HEK293 (cell line): Measurements from ENCODE around the gene ABI3BP.

Experiments
- CTCF ChIA-PET: fragments of 350-600 bp; formaldehyde crosslinking; extraction: SDS; loops from one replicate; lab custom pipeline; 2021; ENCODE audit warnings: antibody characterized with exemption; lab: Yijun Ruan, JAX
- POLR2A ChIA-PET: fragments of 300-600 bp; formaldehyde crosslinking; extraction: SDS; loops from one replicate; lab custom pipeline; 2020; ENCODE audit warnings: antibody characterized with exemption, inconsistent platforms; lab: Yijun Ruan, JAX
- H3K27ac ChIP-seq: fragments of 200-500 bp; sonication (Bioruptor generic); 2 replicates; pipeline ENCODE4 v1.5.1; 2014; ENCODE audit warnings: low read depth, low read length, control low read depth, inconsistent platforms; ENCODE audit errors: extremely low read depth
- H3K36me3 ChIP-seq, 2 experiments: fragments of 200-500 bp in 1 of 2; sonication (Bioruptor generic) in 1 of 2; 1 replicate in 1 of 2; 2 replicates in 1 of 2; pipeline ENCODE4 v1.5.1; 2014 to 2017; ENCODE audit warnings: inconsistent platforms in 2 of 2, low read length in 2 of 2; ENCODE audit not compliant: control insufficient read depth in 2 of 2, insufficient read depth in 1 of 2
- H3K4me1 ChIP-seq: fragments of 200-500 bp; sonication (Bioruptor generic); 2 replicates; pipeline ENCODE4 v1.5.1; 2014; ENCODE audit warnings: mild to moderate bottlenecking, low read length, inconsistent platforms; ENCODE audit not compliant: control insufficient read depth, insufficient read depth
- H3K4me3 ChIP-seq: 2 replicates; pipeline ENCODE4 v1.5.1; 2011; ENCODE audit warnings: low read depth, mild to moderate bottlenecking, control low read depth, low read length, moderate library complexity
- H3K9me3 ChIP-seq: fragments of 200-500 bp; sonication (Bioruptor generic); 2 replicates; pipeline ENCODE4 v1.5.1; 2014; ENCODE audit warnings: low read depth, low read length, inconsistent platforms; ENCODE audit not compliant: control insufficient read depth, insufficient read depth
- TCF7L2 ChIP-seq: IDR thresholded peaks from 2 replicates; pipeline ENCODE4 v1.6.1; 2011; ENCODE audit warnings: low read depth, mild to moderate bottlenecking, inconsistent platforms, low read length, moderate library complexity, borderline replicate concordance
- ZBTB7A ChIP-seq: fragments of 450-650 bp; formaldehyde crosslinking; IDR thresholded peaks from 2 replicates; pipeline ENCODE4 v1.5.1; 2016; ENCODE audit warnings: low read depth, missing biosample characterization, missing genetic modification characterization
- ZNF341 ChIP-seq: fragments of 450-650 bp; formaldehyde crosslinking; IDR thresholded peaks from 2 replicates; pipeline ENCODE4; 2016; ENCODE audit warnings: low read depth, missing biosample characterization, missing genetic modification characterization
- ZNF426 ChIP-seq: fragments of 450-650 bp; formaldehyde crosslinking; IDR thresholded peaks from 2 replicates; pipeline ENCODE4 v1.5.1; 2017; ENCODE audit warnings: missing biosample characterization, missing genetic modification characterization, mild to moderate bottlenecking, inconsistent platforms, moderate library complexity
- ZNF433 ChIP-seq: fragments of 450-650 bp; formaldehyde crosslinking; IDR thresholded peaks from 2 replicates; pipeline ENCODE4 v1.5.1; 2016; ENCODE audit warnings: missing biosample characterization, missing genetic modification characterization, low read depth
- ZNF544 ChIP-seq: fragments of 450-650 bp; formaldehyde crosslinking; IDR thresholded peaks from 2 replicates; pipeline ENCODE4 v1.5.0; 2017; ENCODE audit warnings: missing biosample characterization, missing genetic modification characterization
- ZNF654 ChIP-seq: fragments of 450-650 bp; formaldehyde crosslinking; IDR thresholded peaks from 2 replicates; pipeline ENCODE4 v1.5.1; 2016; ENCODE audit warnings: low read depth, missing biosample characterization, missing genetic modification characterization
- TF ChIP-seq, protein P1 (sequence below): fragments of 450-650 bp; formaldehyde crosslinking; IDR thresholded peaks from 2 replicates; pipeline ENCODE4 v1.5.1; 2016; ENCODE audit warnings: missing biosample characterization, missing genetic modification characterization
- TF ChIP-seq, protein P2 (sequence below): fragments of 450-650 bp; formaldehyde crosslinking; IDR thresholded peaks from 2 replicates; pipeline ENCODE4 v1.5.1; 2016; ENCODE audit warnings: missing biosample characterization, missing genetic modification characterization, low read depth
- TF ChIP-seq, protein P3 (sequence below): fragments of 450-650 bp; formaldehyde crosslinking; IDR thresholded peaks from 2 replicates; pipeline ENCODE4 v1.5.1; 2016; ENCODE audit warnings: missing biosample characterization, missing genetic modification characterization
- TF ChIP-seq, protein P4 (sequence below): fragments of 450-650 bp; formaldehyde crosslinking; conservative IDR thresholded peaks from 2 replicates; pipeline ENCODE4 v1.5.1; 2016; ENCODE audit warnings: low read depth, missing biosample characterization, missing genetic modification characterization
- TF ChIP-seq, protein P5 (sequence below): fragments of 450-650 bp; formaldehyde crosslinking; IDR thresholded peaks from 2 replicates; pipeline ENCODE4 v1.5.0; 2017; ENCODE audit warnings: missing biosample characterization, missing genetic modification characterization, borderline replicate concordance

The ABI3BP gene

DNA sequence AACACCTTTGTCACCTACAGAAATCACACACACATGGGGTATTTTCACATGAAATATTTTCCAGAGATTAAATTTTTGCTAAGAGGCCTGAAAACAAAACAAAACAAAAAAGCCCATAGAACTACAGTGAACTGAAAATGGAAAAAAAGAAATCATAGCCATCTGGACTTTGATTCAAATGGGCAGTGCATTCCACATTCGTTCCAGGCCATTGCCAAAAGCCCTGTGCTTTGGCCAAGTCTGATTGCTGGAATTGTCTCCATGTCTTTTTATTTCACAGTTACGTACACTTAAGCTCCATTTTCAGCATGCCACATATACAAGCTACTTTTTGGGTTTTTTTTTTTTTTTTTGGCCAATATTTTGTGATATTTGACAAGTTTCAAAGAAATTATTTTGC lies 236.8 kb downstream of the ABI3BP start:
- POLR2A ChIA-PET, result no interaction called here
- TF ChIP-seq ZBTB7A (no peak), ZNF426 (tag by site-specific recombination) (no peak), ZNF654 (tag by site-specific recombination) (no peak), ZNF341 (tag by site-specific recombination) (no peak), TCF7L2 (no peak), ZNF544 (tag by site-specific recombination) (no peak)
- TF ChIP-seq, protein P1, sequence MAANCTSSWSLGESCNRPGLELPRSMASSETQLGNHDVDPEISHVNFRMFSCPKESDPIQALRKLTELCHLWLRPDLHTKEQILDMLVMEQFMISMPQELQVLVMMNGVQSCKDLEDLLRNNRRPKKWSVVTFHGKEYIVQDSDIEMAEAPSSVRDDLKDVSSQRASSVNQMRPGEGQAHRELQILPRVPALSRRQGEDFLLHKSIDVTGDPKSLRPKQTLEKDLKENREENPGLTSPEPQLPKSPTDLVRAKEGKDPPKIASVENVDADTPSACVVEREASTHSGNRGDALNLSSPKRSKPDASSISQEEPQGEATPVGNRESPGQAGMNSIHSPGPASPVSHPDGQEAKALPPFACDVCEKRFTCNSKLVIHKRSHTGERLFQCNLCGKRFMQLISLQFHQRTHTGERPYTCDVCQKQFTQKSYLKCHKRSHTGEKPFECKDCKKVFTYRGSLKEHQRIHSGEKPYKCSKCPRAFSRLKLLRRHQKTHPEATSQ (tag by site-specific recombination), result no peak
- TF ChIP-seq, protein P2, sequence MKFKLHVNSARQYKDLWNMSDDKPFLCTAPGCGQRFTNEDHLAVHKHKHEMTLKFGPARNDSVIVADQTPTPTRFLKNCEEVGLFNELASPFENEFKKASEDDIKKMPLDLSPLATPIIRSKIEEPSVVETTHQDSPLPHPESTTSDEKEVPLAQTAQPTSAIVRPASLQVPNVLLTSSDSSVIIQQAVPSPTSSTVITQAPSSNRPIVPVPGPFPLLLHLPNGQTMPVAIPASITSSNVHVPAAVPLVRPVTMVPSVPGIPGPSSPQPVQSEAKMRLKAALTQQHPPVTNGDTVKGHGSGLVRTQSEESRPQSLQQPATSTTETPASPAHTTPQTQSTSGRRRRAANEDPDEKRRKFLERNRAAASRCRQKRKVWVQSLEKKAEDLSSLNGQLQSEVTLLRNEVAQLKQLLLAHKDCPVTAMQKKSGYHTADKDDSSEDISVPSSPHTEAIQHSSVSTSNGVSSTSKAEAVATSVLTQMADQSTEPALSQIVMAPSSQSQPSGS (tag by site-specific recombination), result no peak
- TF ChIP-seq, protein P3, sequence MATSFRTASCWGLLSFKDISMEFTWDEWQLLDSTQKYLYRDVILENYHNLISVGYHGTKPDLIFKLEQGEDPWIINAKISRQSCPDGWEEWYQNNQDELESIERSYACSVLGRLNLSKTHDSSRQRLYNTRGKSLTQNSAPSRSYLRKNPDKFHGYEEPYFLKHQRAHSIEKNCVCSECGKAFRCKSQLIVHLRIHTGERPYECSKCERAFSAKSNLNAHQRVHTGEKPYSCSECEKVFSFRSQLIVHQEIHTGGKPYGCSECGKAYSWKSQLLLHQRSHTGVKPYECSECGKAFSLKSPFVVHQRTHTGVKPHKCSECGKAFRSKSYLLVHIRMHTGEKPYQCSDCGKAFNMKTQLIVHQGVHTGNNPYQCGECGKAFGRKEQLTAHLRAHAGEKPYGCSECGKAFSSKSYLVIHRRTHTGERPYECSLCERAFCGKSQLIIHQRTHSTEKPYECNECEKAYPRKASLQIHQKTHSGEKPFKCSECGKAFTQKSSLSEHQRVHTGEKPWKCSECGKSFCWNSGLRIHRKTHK (tag by site-specific recombination), result no peak
- TF ChIP-seq, protein P4, sequence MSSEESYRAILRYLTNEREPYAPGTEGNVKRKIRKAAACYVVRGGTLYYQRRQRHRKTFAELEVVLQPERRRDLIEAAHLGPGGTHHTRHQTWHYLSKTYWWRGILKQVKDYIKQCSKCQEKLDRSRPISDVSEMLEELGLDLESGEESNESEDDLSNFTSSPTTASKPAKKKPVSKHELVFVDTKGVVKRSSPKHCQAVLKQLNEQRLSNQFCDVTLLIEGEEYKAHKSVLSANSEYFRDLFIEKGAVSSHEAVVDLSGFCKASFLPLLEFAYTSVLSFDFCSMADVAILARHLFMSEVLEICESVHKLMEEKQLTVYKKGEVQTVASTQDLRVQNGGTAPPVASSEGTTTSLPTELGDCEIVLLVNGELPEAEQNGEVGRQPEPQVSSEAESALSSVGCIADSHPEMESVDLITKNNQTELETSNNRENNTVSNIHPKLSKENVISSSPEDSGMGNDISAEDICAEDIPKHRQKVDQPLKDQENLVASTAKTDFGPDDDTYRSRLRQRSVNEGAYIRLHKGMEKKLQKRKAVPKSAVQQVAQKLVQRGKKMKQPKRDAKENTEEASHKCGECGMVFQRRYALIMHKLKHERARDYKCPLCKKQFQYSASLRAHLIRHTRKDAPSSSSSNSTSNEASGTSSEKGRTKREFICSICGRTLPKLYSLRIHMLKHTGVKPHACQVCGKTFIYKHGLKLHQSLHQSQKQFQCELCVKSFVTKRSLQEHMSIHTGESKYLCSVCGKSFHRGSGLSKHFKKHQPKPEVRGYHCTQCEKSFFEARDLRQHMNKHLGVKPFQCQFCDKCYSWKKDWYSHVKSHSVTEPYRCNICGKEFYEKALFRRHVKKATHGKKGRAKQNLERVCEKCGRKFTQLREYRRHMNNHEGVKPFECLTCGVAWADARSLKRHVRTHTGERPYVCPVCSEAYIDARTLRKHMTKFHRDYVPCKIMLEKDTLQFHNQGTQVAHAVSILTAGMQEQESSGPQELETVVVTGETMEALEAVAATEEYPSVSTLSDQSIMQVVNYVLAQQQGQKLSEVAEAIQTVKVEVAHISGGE (tag by site-specific recombination), result no peak
- TF ChIP-seq, all 188 proteins: peak for 0
- peaks cover 0 to 29% of the 10 kb centered on the region in 2 experiments; a peak in 1 of 3 replicates for H3K36me3 ChIP-seq
- H3K27ac ChIP-seq, result no peak overlapping the region
- CTCF ChIA-PET, result interaction anchor here (0.7 kb wide), 1 partner anchor 1252 kb away, joined by 3 read pairs; no protein-coding TSS in a partner anchor
- no peaks in the 10 kb centered on the region for H3K9me3 ChIP-seq
- H3K4me3 ChIP-seq, result no peak overlapping the region
- no peaks in the 10 kb centered on the region for H3K4me1 ChIP-seq

DNA sequence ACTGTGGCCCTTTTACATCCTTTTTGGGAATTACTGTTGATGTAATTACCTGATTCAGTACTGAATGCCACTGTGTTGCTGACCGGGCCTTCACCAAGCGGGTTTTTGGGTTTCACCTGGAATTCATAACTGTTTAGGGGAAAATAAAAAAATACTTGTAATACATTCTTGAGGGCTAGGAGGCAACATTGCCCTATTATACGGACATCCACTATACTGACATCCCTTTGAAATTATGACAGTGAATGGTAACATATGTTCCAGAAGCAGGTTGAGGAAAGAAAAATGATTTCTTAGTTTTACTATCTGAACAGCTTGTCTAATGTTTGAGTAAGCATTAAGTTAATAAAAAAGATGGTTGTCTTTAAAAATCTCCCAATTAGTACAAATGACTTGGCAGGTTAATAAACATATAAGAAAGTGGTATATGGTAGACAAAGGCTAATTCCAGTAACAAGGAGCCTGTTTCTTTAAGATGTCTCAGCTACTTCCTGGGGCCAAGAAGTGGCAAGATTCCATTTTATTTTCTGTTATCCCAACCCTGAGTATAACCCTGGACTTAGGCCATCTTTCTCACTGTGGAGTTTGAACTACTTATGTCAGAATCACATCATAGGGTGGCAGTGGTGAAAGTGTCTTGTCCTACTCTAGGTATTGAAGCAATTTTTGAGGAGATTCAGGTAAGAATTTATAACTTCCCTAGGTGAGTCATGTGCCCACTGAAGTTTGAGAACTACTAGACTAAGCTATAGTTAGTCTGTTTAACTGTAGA lies 238.5 kb downstream of the ABI3BP start:
- H3K36me3 ChIP-seq, result peaks cover 0 to 41% of the 10 kb centered on the region in 2 experiments; a peak in 1 of 3 replicates
- no peak for TF ChIP-seq ZNF433
- TF ChIP-seq, protein P5, sequence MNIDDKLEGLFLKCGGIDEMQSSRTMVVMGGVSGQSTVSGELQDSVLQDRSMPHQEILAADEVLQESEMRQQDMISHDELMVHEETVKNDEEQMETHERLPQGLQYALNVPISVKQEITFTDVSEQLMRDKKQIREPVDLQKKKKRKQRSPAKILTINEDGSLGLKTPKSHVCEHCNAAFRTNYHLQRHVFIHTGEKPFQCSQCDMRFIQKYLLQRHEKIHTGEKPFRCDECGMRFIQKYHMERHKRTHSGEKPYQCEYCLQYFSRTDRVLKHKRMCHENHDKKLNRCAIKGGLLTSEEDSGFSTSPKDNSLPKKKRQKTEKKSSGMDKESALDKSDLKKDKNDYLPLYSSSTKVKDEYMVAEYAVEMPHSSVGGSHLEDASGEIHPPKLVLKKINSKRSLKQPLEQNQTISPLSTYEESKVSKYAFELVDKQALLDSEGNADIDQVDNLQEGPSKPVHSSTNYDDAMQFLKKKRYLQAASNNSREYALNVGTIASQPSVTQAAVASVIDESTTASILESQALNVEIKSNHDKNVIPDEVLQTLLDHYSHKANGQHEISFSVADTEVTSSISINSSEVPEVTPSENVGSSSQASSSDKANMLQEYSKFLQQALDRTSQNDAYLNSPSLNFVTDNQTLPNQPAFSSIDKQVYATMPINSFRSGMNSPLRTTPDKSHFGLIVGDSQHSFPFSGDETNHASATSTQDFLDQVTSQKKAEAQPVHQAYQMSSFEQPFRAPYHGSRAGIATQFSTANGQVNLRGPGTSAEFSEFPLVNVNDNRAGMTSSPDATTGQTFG (tag by site-specific recombination), result no peak
- H3K9me3 ChIP-seq, result no peaks in the 10 kb centered on the region
- CTCF ChIA-PET, result no interaction called here
- POLR2A ChIA-PET, result no interaction called here
- no peak overlapping the region for H3K4me3 ChIP-seq
- no peaks in the 10 kb centered on the region for H3K4me1 ChIP-seq
- H3K27ac ChIP-seq, result no peak overlapping the region
